HEK293 (cell line): Measurements from ENCODE around the gene SCART1.

Experiments used
- CTCF ChIA-PET: fragments of 350-600 bp; formaldehyde crosslinking; extraction: SDS; loops from one replicate; lab custom pipeline; 2021; ENCODE audit warnings: antibody characterized with exemption; lab: Yijun Ruan, JAX
- POLR2A ChIA-PET: fragments of 300-600 bp; formaldehyde crosslinking; extraction: SDS; loops from one replicate; lab custom pipeline; 2020; ENCODE audit warnings: antibody characterized with exemption, inconsistent platforms; lab: Yijun Ruan, JAX
- H3K27ac ChIP-seq: fragments of 200-500 bp; sonication (Bioruptor generic); 2 replicates; pipeline ENCODE4 v1.5.1; 2014; ENCODE audit warnings: low read depth, low read length, control low read depth, inconsistent platforms; ENCODE audit errors: extremely low read depth
- H3K36me3 ChIP-seq, 2 experiments: fragments of 200-500 bp in 1 of 2; sonication (Bioruptor generic) in 1 of 2; 1 replicate in 1 of 2; 2 replicates in 1 of 2; pipeline ENCODE4 v1.5.1; 2014 to 2017; ENCODE audit warnings: inconsistent platforms in 2 of 2, low read length in 2 of 2; ENCODE audit not compliant: control insufficient read depth in 2 of 2, insufficient read depth in 1 of 2
- H3K4me1 ChIP-seq: fragments of 200-500 bp; sonication (Bioruptor generic); 2 replicates; pipeline ENCODE4 v1.5.1; 2014; ENCODE audit warnings: mild to moderate bottlenecking, low read length, inconsistent platforms; ENCODE audit not compliant: control insufficient read depth, insufficient read depth
- H3K4me3 ChIP-seq: 2 replicates; pipeline ENCODE4 v1.5.1; 2011; ENCODE audit warnings: low read depth, mild to moderate bottlenecking, control low read depth, low read length, moderate library complexity
- H3K9me3 ChIP-seq: fragments of 200-500 bp; sonication (Bioruptor generic); 2 replicates; pipeline ENCODE4 v1.5.1; 2014; ENCODE audit warnings: low read depth, low read length, inconsistent platforms; ENCODE audit not compliant: control insufficient read depth, insufficient read depth
- IKZF3 ChIP-seq: fragments of 450-650 bp; IDR thresholded peaks from 2 replicates; pipeline ENCODE4 v1.5.0; 2018; ENCODE audit warnings: missing biosample characterization, mild to moderate bottlenecking, missing genetic modification characterization, moderate library complexity
- MEIS1 ChIP-seq: sonication (generic); formaldehyde crosslinking; IDR thresholded peaks from 2 replicates; pipeline ENCODE4 v1.8.1; 2022; ENCODE audit warnings: missing genetic modification reagents, mild to moderate bottlenecking, borderline replicate concordance
- PBX3 ChIP-seq: sonication (generic); formaldehyde crosslinking; IDR thresholded peaks from 2 replicates; pipeline ENCODE4 v1.8.1; 2022; ENCODE audit warnings: mild to moderate bottlenecking, moderate library complexity, missing genetic modification reagents
- PRDM10 ChIP-seq: fragments of 450-650 bp; formaldehyde crosslinking; IDR thresholded peaks from 2 replicates; pipeline ENCODE4 v1.5.1; 2016; ENCODE audit warnings: missing biosample characterization, missing genetic modification characterization
- SCRT2 ChIP-seq: fragments of 450-650 bp; formaldehyde crosslinking; IDR thresholded peaks from 2 replicates; pipeline ENCODE4 v1.5.1; 2016; ENCODE audit warnings: missing biosample characterization, missing genetic modification characterization
- YY1 ChIP-seq: fragments of 450-650 bp; formaldehyde crosslinking; IDR thresholded peaks from 2 replicates; pipeline ENCODE4 v1.5.1; 2018; ENCODE audit warnings: missing biosample characterization, missing genetic modification characterization
- ZBTB8A ChIP-seq: fragments of 450-650 bp; formaldehyde crosslinking; IDR thresholded peaks from 2 replicates; pipeline ENCODE4 v1.5.1; 2016; ENCODE audit warnings: missing biosample characterization, missing genetic modification characterization
- ZFP41 ChIP-seq: fragments of 450-650 bp; formaldehyde crosslinking; IDR thresholded peaks from 2 replicates; pipeline ENCODE4 v1.5.1; 2016; ENCODE audit warnings: missing biosample characterization, missing genetic modification characterization, borderline replicate concordance
- ZNF138 ChIP-seq: fragments of 450-650 bp; formaldehyde crosslinking; IDR thresholded peaks from 2 replicates; pipeline ENCODE4 v1.5.1; 2016; ENCODE audit warnings: missing biosample characterization, missing genetic modification characterization, borderline replicate concordance
- ZNF214 ChIP-seq: fragments of 450-650 bp; formaldehyde crosslinking; IDR thresholded peaks from 2 replicates; pipeline ENCODE4 v1.5.1; 2017; ENCODE audit warnings: missing biosample characterization, mild to moderate bottlenecking, missing genetic modification characterization, borderline replicate concordance
- ZNF248 ChIP-seq: fragments of 450-650 bp; formaldehyde crosslinking; IDR thresholded peaks from 2 replicates; pipeline ENCODE4 v1.5.1; 2017; ENCODE audit warnings: missing biosample characterization, missing genetic modification characterization
- ZNF37A ChIP-seq: fragments of 450-650 bp; IDR thresholded peaks from 2 replicates; pipeline ENCODE4 v1.5.1; 2018; ENCODE audit warnings: missing biosample characterization, missing genetic modification characterization
- ZNF416 ChIP-seq: fragments of 450-650 bp; formaldehyde crosslinking; IDR thresholded peaks from 2 replicates; pipeline ENCODE4 v1.5.1; 2016; ENCODE audit warnings: missing biosample characterization, missing genetic modification characterization
- ZNF433 ChIP-seq: fragments of 450-650 bp; formaldehyde crosslinking; IDR thresholded peaks from 2 replicates; pipeline ENCODE4 v1.5.1; 2016; ENCODE audit warnings: missing biosample characterization, missing genetic modification characterization, low read depth
- ZNF529 ChIP-seq: fragments of 450-650 bp; formaldehyde crosslinking; IDR thresholded peaks from 2 replicates; pipeline ENCODE4 v1.5.1; 2017; ENCODE audit warnings: missing genetic modification characterization, missing biosample characterization; ENCODE audit not compliant: insufficient replicate concordance
- ZNF530 ChIP-seq: fragments of 450-650 bp; formaldehyde crosslinking; IDR thresholded peaks from 2 replicates; pipeline ENCODE4 v1.5.1; 2016; ENCODE audit warnings: low read depth, missing biosample characterization, missing genetic modification characterization
- ZNF596 ChIP-seq: fragments of 450-650 bp; IDR thresholded peaks from 2 replicates; pipeline ENCODE4 v1.5.0; 2018; ENCODE audit warnings: missing biosample characterization, mild to moderate bottlenecking, missing genetic modification characterization, moderate library complexity
- TF ChIP-seq, protein P1 (sequence below): fragments of 450-650 bp; formaldehyde crosslinking; IDR thresholded peaks from 2 replicates; pipeline ENCODE4 v1.5.1; 2016; ENCODE audit warnings: missing biosample characterization, missing genetic modification characterization
- TF ChIP-seq, protein P2 (sequence below): fragments of 450-650 bp; formaldehyde crosslinking; IDR thresholded peaks from 2 replicates; pipeline ENCODE4 v1.5.1; 2016; ENCODE audit warnings: missing biosample characterization, missing genetic modification characterization
- TF ChIP-seq, protein P3 (sequence below): fragments of 450-650 bp; formaldehyde crosslinking; IDR thresholded peaks from 2 replicates; pipeline ENCODE4 v1.5.1; 2016; ENCODE audit warnings: missing biosample characterization, missing genetic modification characterization

SCART1 gene

DNA sequence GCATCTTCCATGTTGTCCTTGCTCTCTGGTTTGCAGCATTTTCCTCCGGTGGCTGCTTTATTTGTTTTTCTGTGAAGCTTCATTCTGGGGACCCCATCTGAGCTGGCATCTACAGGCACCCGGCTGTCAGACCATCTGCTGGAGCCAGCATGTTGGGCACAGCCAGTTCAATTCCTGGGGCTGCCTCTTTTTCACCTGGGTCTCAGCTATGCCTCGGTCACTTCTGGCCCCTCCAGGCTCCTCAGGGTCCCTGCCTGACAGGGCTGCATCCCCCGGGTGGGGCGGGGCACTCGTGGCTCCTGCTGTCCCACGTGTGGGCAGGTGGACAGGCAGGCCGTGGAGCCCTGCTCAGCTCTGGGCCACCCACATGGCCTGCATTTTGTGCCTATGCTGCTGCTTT, 8.1 kb downstream of the SCART1 start (continued):
- TF ChIP-seq, protein P1, sequence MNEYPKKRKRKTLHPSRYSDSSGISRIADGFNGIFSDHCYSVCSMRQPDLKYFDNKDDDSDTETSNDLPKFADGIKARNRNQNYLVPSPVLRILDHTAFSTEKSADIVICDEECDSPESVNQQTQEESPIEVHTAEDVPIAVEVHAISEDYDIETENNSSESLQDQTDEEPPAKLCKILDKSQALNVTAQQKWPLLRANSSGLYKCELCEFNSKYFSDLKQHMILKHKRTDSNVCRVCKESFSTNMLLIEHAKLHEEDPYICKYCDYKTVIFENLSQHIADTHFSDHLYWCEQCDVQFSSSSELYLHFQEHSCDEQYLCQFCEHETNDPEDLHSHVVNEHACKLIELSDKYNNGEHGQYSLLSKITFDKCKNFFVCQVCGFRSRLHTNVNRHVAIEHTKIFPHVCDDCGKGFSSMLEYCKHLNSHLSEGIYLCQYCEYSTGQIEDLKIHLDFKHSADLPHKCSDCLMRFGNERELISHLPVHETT (tag by site-specific recombination): no peak
- TF ChIP-seq ZFP41 (tag by site-specific recombination) (no peak), ZNF529 (no peak), PRDM10 (tag by site-specific recombination) (no peak), ZNF596 (no peak), ZNF37A (no peak)
- TF ChIP-seq, protein P2, sequence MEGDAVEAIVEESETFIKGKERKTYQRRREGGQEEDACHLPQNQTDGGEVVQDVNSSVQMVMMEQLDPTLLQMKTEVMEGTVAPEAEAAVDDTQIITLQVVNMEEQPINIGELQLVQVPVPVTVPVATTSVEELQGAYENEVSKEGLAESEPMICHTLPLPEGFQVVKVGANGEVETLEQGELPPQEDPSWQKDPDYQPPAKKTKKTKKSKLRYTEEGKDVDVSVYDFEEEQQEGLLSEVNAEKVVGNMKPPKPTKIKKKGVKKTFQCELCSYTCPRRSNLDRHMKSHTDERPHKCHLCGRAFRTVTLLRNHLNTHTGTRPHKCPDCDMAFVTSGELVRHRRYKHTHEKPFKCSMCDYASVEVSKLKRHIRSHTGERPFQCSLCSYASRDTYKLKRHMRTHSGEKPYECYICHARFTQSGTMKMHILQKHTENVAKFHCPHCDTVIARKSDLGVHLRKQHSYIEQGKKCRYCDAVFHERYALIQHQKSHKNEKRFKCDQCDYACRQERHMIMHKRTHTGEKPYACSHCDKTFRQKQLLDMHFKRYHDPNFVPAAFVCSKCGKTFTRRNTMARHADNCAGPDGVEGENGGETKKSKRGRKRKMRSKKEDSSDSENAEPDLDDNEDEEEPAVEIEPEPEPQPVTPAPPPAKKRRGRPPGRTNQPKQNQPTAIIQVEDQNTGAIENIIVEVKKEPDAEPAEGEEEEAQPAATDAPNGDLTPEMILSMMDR: no peak
- TF ChIP-seq, all 188 proteins: peak for 0

DNA sequence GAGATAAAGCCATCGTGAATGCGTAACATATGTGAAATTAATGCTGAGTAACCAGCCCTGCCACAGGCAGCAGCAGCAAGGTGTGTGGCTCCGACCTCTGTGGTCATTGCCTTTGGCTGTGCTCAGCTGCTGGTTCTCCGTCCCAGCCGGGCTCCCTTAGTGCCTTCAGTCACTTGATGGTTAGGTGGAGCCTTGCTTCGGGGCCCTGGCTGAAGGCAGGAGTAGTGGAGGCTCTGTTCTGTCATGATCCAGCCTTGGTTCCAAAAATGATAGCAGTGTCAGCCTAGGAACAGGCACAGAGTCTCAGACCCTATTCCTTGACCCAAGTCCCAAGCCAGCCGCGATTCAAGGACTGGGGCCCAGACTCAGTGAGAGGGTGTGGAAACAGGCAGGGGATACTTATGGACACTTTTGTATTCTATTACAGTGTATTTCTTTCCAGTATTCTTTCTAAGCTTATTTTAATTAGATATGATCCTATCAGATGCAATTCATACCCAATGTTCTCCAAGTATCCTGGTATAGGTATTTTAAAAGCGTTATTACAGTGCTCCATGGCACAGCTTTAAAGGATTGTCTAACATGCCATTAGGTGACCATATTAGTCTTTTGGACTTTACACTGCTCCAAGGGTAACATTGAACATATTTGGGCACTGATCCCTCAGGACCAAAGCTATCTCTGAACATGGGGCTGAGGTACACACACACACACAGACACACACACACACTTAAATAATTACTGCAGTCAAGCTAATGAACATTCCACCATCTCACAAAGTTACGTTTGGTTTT, 9.0 kb downstream of the SCART1 start:
- Histone ChIP-seq H3K9me3 (no peaks in the 10 kb centered on the region), H3K4me1 (no peaks in the 10 kb centered on the region), H3K27ac (no peak overlapping the region), H3K36me3 (peaks cover 0 to 2% of the 10 kb centered on the region in 2 experiments; a peak in 1 of 3 replicates), H3K4me3 (no peak overlapping the region)
- ChIA-PET POLR2A (no interaction called here), CTCF (interaction anchor here (0.7 kb wide), 1 partner anchor 118 kb away, joined by 3 read pairs; no protein-coding TSS in a partner anchor)
- TF ChIP-seq ZBTB8A (tag by site-specific recombination) (no peak), PBX3 (CRISPR knock-in tag) (no peak), ZNF433 (tag by site-specific recombination) (no peak), ZNF529 (no peak), IKZF3 (tag by site-specific recombination) (no peak), ZNF214 (tag by site-specific recombination) (no peak), ZNF416 (tag by site-specific recombination) (no peak), PRDM10 (tag by site-specific recombination) (no peak), YY1 (tag by site-specific recombination) (no peak), ZNF138 (tag by site-specific recombination) (no peak), ZNF530 (tag by site-specific recombination) (no peak), SCRT2 (no peak), ZNF248 (tag by site-specific recombination) (no peak), MEIS1 (CRISPR knock-in tag) (no peak)
- TF ChIP-seq, protein P3, sequence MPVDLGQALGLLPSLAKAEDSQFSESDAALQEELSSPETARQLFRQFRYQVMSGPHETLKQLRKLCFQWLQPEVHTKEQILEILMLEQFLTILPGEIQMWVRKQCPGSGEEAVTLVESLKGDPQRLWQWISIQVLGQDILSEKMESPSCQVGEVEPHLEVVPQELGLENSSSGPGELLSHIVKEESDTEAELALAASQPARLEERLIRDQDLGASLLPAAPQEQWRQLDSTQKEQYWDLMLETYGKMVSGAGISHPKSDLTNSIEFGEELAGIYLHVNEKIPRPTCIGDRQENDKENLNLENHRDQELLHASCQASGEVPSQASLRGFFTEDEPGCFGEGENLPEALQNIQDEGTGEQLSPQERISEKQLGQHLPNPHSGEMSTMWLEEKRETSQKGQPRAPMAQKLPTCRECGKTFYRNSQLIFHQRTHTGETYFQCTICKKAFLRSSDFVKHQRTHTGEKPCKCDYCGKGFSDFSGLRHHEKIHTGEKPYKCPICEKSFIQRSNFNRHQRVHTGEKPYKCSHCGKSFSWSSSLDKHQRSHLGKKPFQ (tag by site-specific recombination): no peak
- TF ChIP-seq, protein P1 (tag by site-specific recombination): no peak
